H1 (cell line): ENCODE data around the gene CADM2. TPM values are rescaled to one million over a fixed set of nuclear protein-coding genes. Genes with fewer than 3 reads are reported as not detected.
"Not testable (repeated sequence)": the region's sequence is repeated elsewhere in the genome, so short reads cannot be mapped to it uniquely, and the experiment has no call there.

Source experiments
- CTCF ChIA-PET: fragments of 300-600 bp; sonication (Branson Sonifier 250); formaldehyde crosslinking; loops from one replicate; lab custom pipeline; 2021; ENCODE audit not compliant: partially characterized antibody; lab: Charles Lee
- POLR2A ChIA-PET: fragments of 300-600 bp; sonication (Branson Sonifier 250); formaldehyde crosslinking; loops from one replicate; lab custom pipeline; 2021; ENCODE audit warnings: inconsistent platforms; ENCODE audit not compliant: partially characterized antibody; lab: Charles Lee
- DNase-seq, 2 experiments: peaks; one replicate each; pipeline versions ENCODE4 v3.0.0 to v3.0.0-alpha.2; 2010 to 2022; ENCODE audit warnings: low spot score in 2 of 2, low read depth in 1 of 2, mixed read lengths in 1 of 2
- FAIRE-seq: peaks from 2 replicates; lab custom pipeline; 2011; peaks lifted over from hg19 to GRCh38; lab: Jason Lieb, UNC
- H2AFZ ChIP-seq: 2 replicates; pipeline ENCODE4 v1.8.1; 2012; ENCODE audit warnings: low read length, inconsistent platforms
- H2AK5ac ChIP-seq: 2 replicates; pipeline ENCODE4 v1.6.1; 2013; ENCODE audit warnings: low read depth, low read length
- H2BK120ac ChIP-seq: replicated peaks from 2 replicates; pipeline ENCODE3; 2013; ENCODE audit warnings: low read depth, low read length, inconsistent platforms
- H2BK12ac ChIP-seq: 2 replicates; pipeline ENCODE4 v1.6.1; 2013; ENCODE audit warnings: low read depth, low read length
- H2BK15ac ChIP-seq: 2 replicates; pipeline ENCODE4 v1.6.1; 2013; ENCODE audit warnings: low read length
- H2BK20ac ChIP-seq: 2 replicates; pipeline ENCODE4 v1.6.1; 2013; ENCODE audit warnings: low read length
- H2BK5ac ChIP-seq: 2 replicates; pipeline ENCODE4 v1.6.1; 2013; ENCODE audit warnings: low read depth, low read length
- H3K14ac ChIP-seq: 2 replicates; pipeline ENCODE4 v1.6.1; 2013; ENCODE audit warnings: inconsistent platforms; ENCODE audit not compliant: insufficient read length
- H3K18ac ChIP-seq: 2 replicates; pipeline ENCODE4 v1.6.1; 2013; ENCODE audit warnings: low read length; ENCODE audit errors: extremely low read depth
- H3K23ac ChIP-seq: 2 replicates; pipeline ENCODE4 v1.6.1; 2013; ENCODE audit warnings: inconsistent platforms; ENCODE audit not compliant: insufficient read length
- H3K23me2 ChIP-seq: 2 replicates; pipeline ENCODE4 v1.6.1; 2013; ENCODE audit warnings: low read depth, low read length
- H3K27ac ChIP-seq: 2 replicates; pipeline ENCODE4 v1.6.1; 2011; ENCODE audit warnings: low read depth, low read length, inconsistent platforms
- H3K27me3 ChIP-seq, 4 experiments: replicated peaks in 1 of 4; 1 replicate in 1 of 4; 2 replicates in 3 of 4; pipeline versions ENCODE4 v1.6.1 to v1.8.1; 2011 to 2013; ENCODE audit warnings: low read length in 3 of 4, mild to moderate bottlenecking in 3 of 4, inconsistent platforms in 2 of 4, mixed read lengths in 2 of 4, moderate library complexity in 1 of 4; ENCODE audit not compliant: control insufficient read depth in 3 of 4, insufficient read depth in 3 of 4; ENCODE audit errors: extremely low read depth in 1 of 4
- H3K36me3 ChIP-seq, 4 experiments: 2 replicates each; pipeline versions ENCODE4 v1.6.1 to v1.8.1; 2011 to 2013; ENCODE audit warnings: mild to moderate bottlenecking in 4 of 4, low read length in 3 of 4, moderate library complexity in 2 of 4, control low read depth in 1 of 4, inconsistent platforms in 1 of 4; ENCODE audit not compliant: insufficient read depth in 4 of 4, control insufficient read depth in 2 of 4
- H3K4ac ChIP-seq: replicated peaks from 2 replicates; pipeline ENCODE3; 2013; ENCODE audit warnings: low read length, low read depth, mixed read lengths, inconsistent platforms; ENCODE audit not compliant: insufficient read length
- H3K4me1 ChIP-seq, 4 experiments: replicated peaks in 1 of 4; 1 replicate in 1 of 4; 2 replicates in 3 of 4; pipeline versions ENCODE4 v1.6.1 to v1.8.1; 2011 to 2013; ENCODE audit warnings: low read length in 3 of 4, inconsistent platforms in 2 of 4, mixed read lengths in 1 of 4; ENCODE audit not compliant: insufficient read depth in 4 of 4, control insufficient read depth in 3 of 4
- H3K4me2 ChIP-seq, 2 experiments: 2 replicates each; pipeline versions ENCODE4 v1.6.1 to v1.8.1; 2011 to 2013; ENCODE audit warnings: low read depth in 2 of 2, low read length in 2 of 2, control low read depth in 1 of 2, inconsistent platforms in 1 of 2, mild to moderate bottlenecking in 1 of 2; ENCODE audit not compliant: insufficient read depth in 1 of 2
- H3K4me3 ChIP-seq, 4 experiments: fragments of 200-600, 300-600 bp in 1 of 4; sonication (generic), shearing (Covaris generic), sonication (Bioruptor Twin) in 1 of 4; 2 replicates each; pipeline versions ENCODE4 v1.5.1 to v1.8.1; 2011 to 2016; ENCODE audit warnings: low read length in 4 of 4, low read depth in 3 of 4, control low read depth in 2 of 4, inconsistent platforms in 2 of 4, mild to moderate bottlenecking in 2 of 4, mixed read lengths in 1 of 4, moderate library complexity in 1 of 4; ENCODE audit not compliant: insufficient read depth in 2 of 4; ENCODE audit errors: extremely low read depth in 1 of 4
- H3K56ac ChIP-seq: replicated peaks from 2 replicates; pipeline ENCODE3; 2013; ENCODE audit warnings: low read depth, mild to moderate bottlenecking, mixed read lengths, low read length, inconsistent platforms; ENCODE audit not compliant: insufficient read length
- H3K79me1 ChIP-seq: 2 replicates; pipeline ENCODE4 v1.6.1; 2013; ENCODE audit warnings: low read depth, low read length, control low read depth
- H3K79me2 ChIP-seq, 2 experiments: 2 replicates each; pipeline versions ENCODE4 v1.6.1 to v1.8.1; 2012 to 2013; ENCODE audit warnings: low read length in 2 of 2, mild to moderate bottlenecking in 2 of 2, inconsistent platforms in 1 of 2; ENCODE audit not compliant: insufficient read depth in 2 of 2, control insufficient read depth in 1 of 2
- H3K9ac ChIP-seq, 4 experiments: replicated peaks in 1 of 4; 1 replicate in 1 of 4; 2 replicates in 3 of 4; pipeline versions ENCODE4 v1.6.1 to v1.8.1; 2011 to 2013; ENCODE audit warnings: low read depth in 3 of 4, low read length in 3 of 4, control low read depth in 2 of 4, mild to moderate bottlenecking in 2 of 4, moderate library complexity in 2 of 4, inconsistent platforms in 1 of 4; ENCODE audit errors: extremely low read depth in 1 of 4
- H3K9me3 ChIP-seq, 2 experiments: 2 replicates each; pipeline versions ENCODE4 v1.6.1 to v1.8.1; 2012 to 2013; ENCODE audit warnings: mild to moderate bottlenecking in 2 of 2, moderate library complexity in 2 of 2, control low read depth in 1 of 2, inconsistent platforms in 1 of 2, low read depth in 1 of 2, low read length in 1 of 2, mixed read lengths in 1 of 2; ENCODE audit not compliant: insufficient read depth in 2 of 2
- H4K20me1 ChIP-seq, 2 experiments: replicated peaks in 1 of 2; 2 replicates each; pipeline versions ENCODE3 to v1.8.1; 2011 to 2013; ENCODE audit warnings: inconsistent platforms in 2 of 2, low read length in 2 of 2, mild to moderate bottlenecking in 1 of 2; ENCODE audit not compliant: insufficient read depth in 2 of 2, control insufficient read depth in 1 of 2
- H4K5ac ChIP-seq: 2 replicates; pipeline ENCODE4 v1.6.1; 2013; ENCODE audit warnings: low read length, low read depth, mixed read lengths, inconsistent platforms; ENCODE audit not compliant: insufficient read length
- H4K8ac ChIP-seq: 2 replicates; pipeline ENCODE4 v1.8.0; 2013; ENCODE audit warnings: mild to moderate bottlenecking, moderate library complexity, low read length, inconsistent platforms; ENCODE audit not compliant: insufficient read depth; ENCODE audit errors: extremely low read depth
- H4K91ac ChIP-seq: replicated peaks from 2 replicates; pipeline ENCODE3; 2013; ENCODE audit warnings: low read length, mixed read lengths, inconsistent platforms; ENCODE audit not compliant: insufficient read length
- WGBS, 2 experiments: shearing (Covaris generic) in 1 of 2; methylation state at CpG; one replicate each; pipeline versions ENCODE4 v1.1.6 to v1.1.7; 2013 to 2015; ENCODE audit warnings: low lambda C conversion rate in 2 of 2, mixed read lengths in 2 of 2, inconsistent platforms in 1 of 2, low coverage in 1 of 2, missing lambda C conversion rate in 1 of 2; ENCODE audit not compliant: insufficient replicate concordance in 2 of 2, insufficient coverage in 1 of 2, insufficient read length in 1 of 2; ENCODE audit errors: extremely low coverage in 1 of 2, missing lambda C conversion rate in 1 of 2; 5-methylcytosine and 5-hydroxymethylcytosine counted together
- polyA plus RNA-seq, 7 experiments: library from polyadenylated mRNA; depleted of rRNA in 3 of 7; stranded (reverse) in 5 of 7; unstranded in 2 of 7; fragments of >200 nt in 5 of 7; fragments of 200-250 nt in 2 of 7; gene quantifications; 1 replicate in 5 of 7; 2 replicates in 1 of 7; 4 replicates in 1 of 7; pipeline versions ENCODE4 v1.2.1 to v1.2.3, GENCODE V29; 2011 to 2013; ENCODE audit warnings: missing spikeins in 2 of 7, mixed read lengths in 2 of 7
- total RNA-seq: library from RNA; stranded (reverse); fragmentation: NEBNext Ultra II Directional; extraction: Animal tissue kit (Norgen Biotek cat#: 25700); gene quantifications from 2 replicates; pipeline ENCODE4 v1.2.1, GENCODE V29; 2021

Gene CADM2
- total and polyA plus RNA-seq, 2 of the 8 experiments (the other 6 are each of a cell fraction or from before 2014, with no cell fraction given) = 14.9 to 20.9 TPM

DNA sequence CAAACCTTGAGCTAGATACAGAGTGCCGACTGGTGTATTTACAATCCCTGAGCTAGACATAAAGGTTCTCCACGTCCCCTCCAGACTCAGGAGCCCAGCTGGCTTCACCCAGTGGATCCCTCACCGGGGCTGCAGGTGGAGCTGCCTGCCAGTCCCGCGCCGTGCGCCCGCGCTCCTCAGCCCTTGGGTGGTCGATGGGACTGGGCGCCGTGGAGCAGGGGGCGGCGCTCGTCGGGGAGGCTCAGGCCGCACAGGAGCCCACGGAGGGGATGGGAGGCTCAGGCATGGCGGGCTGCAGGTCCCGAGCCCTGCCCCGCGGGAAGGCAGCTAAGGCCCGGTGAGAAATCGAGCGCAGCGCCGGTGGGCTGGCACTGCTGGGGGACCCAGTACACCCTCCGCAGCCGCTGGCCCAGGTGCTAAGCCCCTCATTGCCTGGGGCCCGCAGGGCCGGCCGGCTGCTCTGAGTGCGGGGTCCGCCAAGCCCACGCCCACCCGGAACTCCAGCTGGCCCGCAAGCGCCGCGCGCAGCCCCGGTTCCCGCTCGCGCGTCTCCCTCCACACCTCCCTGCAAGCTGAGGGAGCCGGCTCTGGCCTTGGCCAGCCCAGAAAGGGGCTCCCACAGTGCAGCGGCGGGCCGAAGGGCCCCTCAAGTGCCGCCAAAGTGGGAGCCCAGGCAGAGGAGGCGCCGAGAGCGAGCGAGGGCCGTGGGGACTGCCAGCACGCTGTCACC lies 175.1 kb downstream of the CADM2 start:
- not testable (repeated sequence) for H3K56ac ChIP-seq, H3K79me2 ChIP-seq, H3K4me2 ChIP-seq, H3K9me3 ChIP-seq, H3K4me3 ChIP-seq, H3K18ac ChIP-seq, H2AFZ ChIP-seq, H3K23ac ChIP-seq, H3K27ac ChIP-seq, H2BK15ac ChIP-seq, H3K4me1 ChIP-seq, H3K36me3 ChIP-seq, FAIRE-seq, H3K23me2 ChIP-seq, H3K27me3 ChIP-seq, H4K20me1 ChIP-seq, H4K5ac ChIP-seq, DNase-seq, H2BK120ac ChIP-seq, H3K79me1 ChIP-seq, H2BK5ac ChIP-seq, H4K91ac ChIP-seq, H2BK12ac ChIP-seq, H4K8ac ChIP-seq, H3K9ac ChIP-seq, H2BK20ac ChIP-seq, H3K4ac ChIP-seq, H2AK5ac ChIP-seq, H3K14ac ChIP-seq
- ChIA-PET CTCF (interaction anchor here (0.6 kb wide), 1 partner anchor 312 kb away, joined by 3 read pairs; no protein-coding TSS in a partner anchor), POLR2A (interaction anchor here (1.3 kb wide), 1 partner anchor 9 kb away, joined by 4 read pairs; no protein-coding TSS in a partner anchor)
- 91% methylated on average over 13 of the region's 57 CpGs; no CpG with 5 or more reads in 1 of the 2 experiments for WGBS, 2 experiments
